GM12873 (cell line): ENCODE measurements around the gene DCTN1.

Experiments
- TF ChIP-seq, protein P1 (sequence below): IDR thresholded peaks from 2 replicates; pipeline ENCODE4 v1.5.1; 2012; ENCODE audit warnings: low read depth, mild to moderate bottlenecking, moderate library complexity, low read length, control low read depth; ENCODE audit not compliant: insufficient read depth; ENCODE audit errors: missing control alignments

DCTN1 gene

DNA sequence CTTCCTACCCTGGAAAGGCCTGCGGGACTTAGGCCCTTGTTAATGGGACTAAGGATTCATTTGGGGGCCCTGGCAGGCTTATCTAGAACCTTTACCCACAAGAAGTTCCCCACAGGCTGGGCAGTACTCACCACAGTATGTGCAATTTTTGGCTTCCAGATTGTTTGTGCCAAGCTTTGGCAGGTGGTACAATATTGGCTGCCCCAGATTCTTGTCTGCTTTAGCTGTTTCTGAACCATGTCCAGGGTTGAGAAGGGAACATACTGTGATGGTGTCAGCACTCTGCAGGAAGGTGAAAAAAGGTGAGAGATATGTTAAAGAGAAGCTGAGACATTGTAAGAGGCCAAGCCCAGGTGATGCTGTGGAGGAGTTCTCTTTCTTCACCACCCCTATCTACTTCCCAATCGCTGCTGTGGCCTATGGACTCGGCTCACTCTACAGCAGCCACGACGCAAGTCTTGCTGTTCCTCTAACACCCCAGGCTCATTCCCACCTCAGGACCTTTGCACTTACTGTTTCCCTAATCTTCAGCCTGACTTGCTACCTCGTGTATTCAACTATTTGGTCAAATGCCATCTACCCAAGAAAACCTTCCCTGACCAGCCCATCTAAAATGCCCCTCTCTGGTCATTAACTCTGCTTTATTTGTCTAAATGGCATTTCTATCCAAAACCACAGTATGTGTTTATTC is 46.1 kb downstream of the DCTN1 start:
- TF ChIP-seq, protein P1, sequence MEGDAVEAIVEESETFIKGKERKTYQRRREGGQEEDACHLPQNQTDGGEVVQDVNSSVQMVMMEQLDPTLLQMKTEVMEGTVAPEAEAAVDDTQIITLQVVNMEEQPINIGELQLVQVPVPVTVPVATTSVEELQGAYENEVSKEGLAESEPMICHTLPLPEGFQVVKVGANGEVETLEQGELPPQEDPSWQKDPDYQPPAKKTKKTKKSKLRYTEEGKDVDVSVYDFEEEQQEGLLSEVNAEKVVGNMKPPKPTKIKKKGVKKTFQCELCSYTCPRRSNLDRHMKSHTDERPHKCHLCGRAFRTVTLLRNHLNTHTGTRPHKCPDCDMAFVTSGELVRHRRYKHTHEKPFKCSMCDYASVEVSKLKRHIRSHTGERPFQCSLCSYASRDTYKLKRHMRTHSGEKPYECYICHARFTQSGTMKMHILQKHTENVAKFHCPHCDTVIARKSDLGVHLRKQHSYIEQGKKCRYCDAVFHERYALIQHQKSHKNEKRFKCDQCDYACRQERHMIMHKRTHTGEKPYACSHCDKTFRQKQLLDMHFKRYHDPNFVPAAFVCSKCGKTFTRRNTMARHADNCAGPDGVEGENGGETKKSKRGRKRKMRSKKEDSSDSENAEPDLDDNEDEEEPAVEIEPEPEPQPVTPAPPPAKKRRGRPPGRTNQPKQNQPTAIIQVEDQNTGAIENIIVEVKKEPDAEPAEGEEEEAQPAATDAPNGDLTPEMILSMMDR: no peak

GRCh38 chr2:74333175-74333574 is 46.9 kb downstream of the DCTN1 start:
- TF ChIP-seq, protein P1: peak; percentile 45

DNA sequence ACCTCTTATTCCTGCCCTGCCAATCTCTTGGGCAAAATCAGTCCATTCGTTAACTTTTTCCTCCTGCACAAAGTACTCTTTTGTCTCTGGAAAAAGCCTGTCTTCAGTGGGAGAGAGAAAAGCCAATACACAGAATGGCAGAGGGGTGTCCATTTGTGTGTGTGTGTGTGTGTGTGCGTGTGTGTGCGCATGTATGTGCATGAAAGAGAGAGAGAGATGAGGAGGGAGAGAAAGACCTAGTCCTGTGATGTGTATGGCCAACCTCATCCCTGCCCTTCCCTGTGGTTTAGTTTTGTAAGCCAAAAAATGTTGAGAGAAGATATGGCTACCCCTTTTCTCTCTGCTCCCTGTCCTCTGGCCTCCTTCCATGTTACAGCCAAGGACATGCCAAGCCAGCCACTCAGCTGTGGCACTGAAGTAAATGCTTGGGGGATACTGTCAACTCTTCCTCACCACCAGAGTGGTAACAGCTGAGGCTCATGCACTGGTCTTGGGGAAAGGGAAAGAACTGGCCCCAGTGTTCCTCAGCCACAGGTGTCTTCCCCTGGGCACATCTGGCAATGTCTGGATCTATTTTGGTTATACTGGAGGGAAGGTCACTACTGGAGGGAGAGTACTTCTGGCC is 47.4 kb downstream of the DCTN1 start:
- TF ChIP-seq, protein P1: no peak

DNA sequence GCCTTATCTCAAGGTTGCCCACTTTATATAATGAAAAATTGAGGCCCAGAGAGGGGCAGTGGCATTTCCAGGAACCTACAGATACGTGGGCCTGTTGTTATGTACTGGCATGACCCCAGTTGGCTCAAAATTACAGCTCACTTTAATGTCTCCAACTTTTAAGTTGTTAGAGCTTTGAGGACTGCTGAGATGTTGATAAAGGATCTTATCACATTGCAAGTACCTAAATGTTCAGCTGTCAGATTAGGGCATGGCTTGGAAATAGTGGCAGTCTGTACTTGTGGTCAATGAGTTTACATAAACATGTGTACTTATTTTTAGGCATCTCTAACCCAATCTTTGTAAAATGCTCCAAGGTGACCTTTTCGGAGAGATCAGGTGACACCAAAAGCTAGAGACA is 51.5 kb downstream of the DCTN1 start:
- TF ChIP-seq, protein P1: no peak

DNA sequence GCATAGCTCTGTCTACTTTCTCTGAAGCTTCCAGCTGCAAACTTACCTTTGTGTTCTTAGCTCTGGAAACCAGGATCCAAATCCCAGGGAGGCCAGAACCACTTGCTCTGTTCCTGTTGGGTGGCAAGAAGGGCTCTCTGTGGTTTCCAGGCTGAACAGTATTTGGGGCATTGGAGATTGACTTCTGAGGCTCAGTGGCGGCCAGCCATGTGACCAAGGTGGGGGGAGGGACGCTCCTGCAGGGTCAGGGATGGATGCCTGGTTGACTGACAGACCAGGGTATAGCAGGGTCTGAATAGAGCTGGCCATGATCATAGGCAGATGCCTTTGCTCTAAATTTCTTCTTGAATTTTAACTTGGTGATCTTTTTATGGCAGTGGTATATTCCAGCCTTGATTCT is 52.0 kb downstream of the DCTN1 start:
- TF ChIP-seq, protein P1: no peak

GRCh38 chr2:74327627-74328026 is 52.5 kb downstream of the DCTN1 start:
- TF ChIP-seq, protein P1: no peak

GRCh38 chr2:74327199-74327598 is 52.9 kb downstream of the DCTN1 start:
- TF ChIP-seq, protein P1: no peak
